IMR-90 (cell line): Measurements from ENCODE around the gene MEGF8. TPM values are rescaled to one million over a fixed set of nuclear protein-coding genes. Genes with fewer than 3 reads are reported as not detected.

ENCODE experiments used
- ATAC-seq: fragments of 200-7000 bp; cut with Tn5 transposase; 2 replicates; pipeline ENCODE4 v1.9.1; 2020; ENCODE audit warnings: low read depth, mild to moderate bottlenecking, moderate library complexity
- BruUV-seq: library from RNA; stranded (reverse); fragments of 400-500 nt; replicated peaks from 2 replicates; lab custom pipeline; 2021; lab: Mats Ljungman, UMichigan
- CTCF ChIA-PET: fragments of 300-600 bp; formaldehyde crosslinking; extraction: SDS; loops from one replicate; lab custom pipeline; 2021; ENCODE audit warnings: antibody characterized with exemption; lab: Yijun Ruan, JAX
- POLR2A ChIA-PET: fragments of 300-600 bp; sonication (Branson Sonifier 250); formaldehyde crosslinking; loops from one replicate; lab custom pipeline; 2022; ENCODE audit warnings: antibody characterized with exemption; ENCODE audit not compliant: unreplicated experiment; lab: Charles Lee
- DNase-seq: peaks from one replicate; pipeline ENCODE4 v3.0.0; 2013
- H2AFZ ChIP-seq: replicated peaks from 2 replicates; pipeline ENCODE3; 2013; ENCODE audit warnings: low read length, mild to moderate bottlenecking; ENCODE audit not compliant: poor library complexity
- H2AK5ac ChIP-seq: 2 replicates; pipeline ENCODE4 v1.6.1; 2013; ENCODE audit warnings: low read depth, low read length, inconsistent platforms
- H2AK9ac ChIP-seq: replicated peaks from 2 replicates; pipeline ENCODE3; 2013; ENCODE audit warnings: mild to moderate bottlenecking, low read depth, low read length, moderate library complexity; ENCODE audit not compliant: poor library complexity
- H2BK120ac ChIP-seq: 2 replicates; pipeline ENCODE4 v1.6.1; 2013; ENCODE audit warnings: low read depth, low read length, inconsistent platforms
- H2BK15ac ChIP-seq: 3 replicates; pipeline ENCODE4 v1.6.1; 2013; ENCODE audit warnings: low read depth, low read length, inconsistent platforms
- H2BK20ac ChIP-seq: 2 replicates; pipeline ENCODE4 v1.6.1; 2013; ENCODE audit warnings: low read depth, mild to moderate bottlenecking, inconsistent platforms, low read length, moderate library complexity
- H2BK5ac ChIP-seq: 2 replicates; pipeline ENCODE4 v1.6.1; 2013; ENCODE audit warnings: mild to moderate bottlenecking, low read depth, low read length, inconsistent platforms; ENCODE audit not compliant: poor library complexity, severe bottlenecking
- H3K14ac ChIP-seq: replicated peaks from 2 replicates; pipeline ENCODE4 v1.6.1; 2013; ENCODE audit warnings: low read depth, low read length, inconsistent platforms
- H3K18ac ChIP-seq: 2 replicates; pipeline ENCODE4 v1.6.1; 2013; ENCODE audit warnings: low read depth, low read length, control low read depth
- H3K23ac ChIP-seq: 2 replicates; pipeline ENCODE4 v1.6.1; 2013; ENCODE audit warnings: low read depth, low read length, inconsistent platforms
- H3K27ac ChIP-seq: 2 replicates; pipeline ENCODE4 v1.5.1; 2013; ENCODE audit warnings: mild to moderate bottlenecking, control low read depth, low read length; ENCODE audit not compliant: insufficient read depth
- H3K27me3 ChIP-seq: 2 replicates; pipeline ENCODE4 v1.6.1; 2013; ENCODE audit warnings: low read length; ENCODE audit not compliant: control insufficient read depth, insufficient read depth
- H3K36me3 ChIP-seq: 2 replicates; pipeline ENCODE4 v1.6.1; 2013; ENCODE audit warnings: low read length, mixed read lengths; ENCODE audit not compliant: control insufficient read depth, insufficient read depth
- H3K4ac ChIP-seq: 2 replicates; pipeline ENCODE4 v1.6.1; 2013; ENCODE audit warnings: low read depth, low read length, inconsistent platforms
- H3K4me1 ChIP-seq: 2 replicates; pipeline ENCODE4 v1.6.1; 2013; ENCODE audit warnings: low read length, mixed read lengths; ENCODE audit not compliant: control insufficient read depth, insufficient read depth
- H3K4me2 ChIP-seq: 2 replicates; pipeline ENCODE4 v1.6.1; 2013; ENCODE audit warnings: low read depth, mild to moderate bottlenecking, control low read depth, low read length, moderate library complexity
- H3K4me3 ChIP-seq: 2 replicates; pipeline ENCODE4 v1.5.1; 2013; ENCODE audit warnings: low read depth, mild to moderate bottlenecking, control low read depth, low read length, moderate library complexity; ENCODE audit not compliant: insufficient read depth
- H3K56ac ChIP-seq: 2 replicates; pipeline ENCODE4 v1.6.1; 2013; ENCODE audit warnings: low read length, inconsistent platforms; ENCODE audit not compliant: insufficient read depth; ENCODE audit errors: extremely low read depth
- H3K79me1 ChIP-seq, 2 experiments: 2 replicates each; pipeline ENCODE4 v1.6.1; 2013; ENCODE audit warnings: low read length in 2 of 2, inconsistent platforms in 1 of 2, low read depth in 1 of 2
- H3K9ac ChIP-seq: 2 replicates; pipeline ENCODE4 v1.6.1; 2013; ENCODE audit warnings: low read depth, low read length, control low read depth
- H3K9me1 ChIP-seq: 2 replicates; pipeline ENCODE4 v1.6.1; 2013; ENCODE audit warnings: low read length, inconsistent platforms; ENCODE audit not compliant: insufficient read depth
- H3K9me3 ChIP-seq: 2 replicates; pipeline ENCODE4 v1.6.1; 2013; ENCODE audit warnings: low read length; ENCODE audit not compliant: control insufficient read depth, insufficient read depth
- H4K20me1 ChIP-seq: 2 replicates; pipeline ENCODE4 v1.6.1; 2013; ENCODE audit warnings: low read length, inconsistent platforms; ENCODE audit not compliant: insufficient read depth
- H4K5ac ChIP-seq: 2 replicates; pipeline ENCODE4 v1.6.1; 2013; ENCODE audit warnings: mild to moderate bottlenecking, low read depth, low read length, control low read depth
- H4K8ac ChIP-seq, 2 experiments: 2 replicates each; pipeline ENCODE4 v1.6.1; 2013; ENCODE audit warnings: low read depth in 2 of 2, low read length in 2 of 2, control low read depth in 1 of 2, inconsistent platforms in 1 of 2
- H4K91ac ChIP-seq: 2 replicates; pipeline ENCODE4 v1.6.1; 2013; ENCODE audit warnings: low read depth, low read length, inconsistent platforms; ENCODE audit not compliant: insufficient read depth
- BHLHE40 ChIP-seq: fragments of 150-350 bp; IDR thresholded peaks from 2 replicates; pipeline ENCODE4 v1.6.1; 2016; ENCODE audit warnings: mild to moderate bottlenecking, low read depth, low read length
- CEBPB ChIP-seq: IDR thresholded peaks from 2 replicates; pipeline ENCODE4 v1.6.1; 2012; ENCODE audit warnings: low read depth, low read length, improper control_type of control experiment
- CHD1 ChIP-seq: IDR thresholded peaks from 2 replicates; pipeline ENCODE4 v1.6.1; 2012; ENCODE audit warnings: low read depth, low read length, improper control_type of control experiment
- CTCF ChIP-seq: conservative IDR thresholded peaks from 2 replicates; pipeline ENCODE4 v1.5.1; 2012; ENCODE audit warnings: mild to moderate bottlenecking, low read depth, low read length, improper control_type of control experiment
- ELK1 ChIP-seq: fragments of 150-350 bp; IDR thresholded peaks from 2 replicates; pipeline ENCODE4 v1.6.1; 2016; ENCODE audit warnings: low read depth, mild to moderate bottlenecking, low read length, moderate library complexity, borderline replicate concordance
- FOS ChIP-seq: fragments of 150-350 bp; IDR thresholded peaks from 2 replicates; pipeline ENCODE4 v1.6.1; 2016; ENCODE audit warnings: low read depth, low read length
- MAZ ChIP-seq: IDR thresholded peaks from 2 replicates; pipeline ENCODE4 v1.6.1; 2012; ENCODE audit warnings: low read depth, mild to moderate bottlenecking, low read length, improper control_type of control experiment, moderate library complexity, borderline replicate concordance
- RAD21 ChIP-seq: IDR thresholded peaks from 2 replicates; pipeline ENCODE4 v1.6.1; 2012; ENCODE audit warnings: low read length, improper control_type of control experiment
- RCOR1 ChIP-seq: IDR thresholded peaks from 2 replicates; pipeline ENCODE4 v1.6.1; 2012; ENCODE audit warnings: mild to moderate bottlenecking, low read length, improper control_type of control experiment; ENCODE audit not compliant: insufficient replicate concordance
- SMC3 ChIP-seq: fragments of 150-350 bp; IDR thresholded peaks from 2 replicates; pipeline ENCODE4 v1.6.1; 2016; ENCODE audit warnings: low read depth, mild to moderate bottlenecking, antibody characterized with exemption, low read length, moderate library complexity
- WGBS, 2 experiments: methylation state at CpG; one replicate each; pipeline versions ENCODE4 v1.1.5 to v1.1.7; 2013; ENCODE audit warnings: missing lambda C conversion rate in 2 of 2; ENCODE audit not compliant: insufficient read length in 1 of 2; ENCODE audit errors: extremely low coverage in 2 of 2; 5-methylcytosine and 5-hydroxymethylcytosine counted together
- dilution Hi-C: fragments of 300-500 bp; cut with HindIII; formaldehyde crosslinking; loops from one replicate; pipeline ENCODE4 v1.14.3; 2018; ENCODE audit warnings: low sequenced_read_pairs; ENCODE audit not compliant: unreplicated experiment
- in situ Hi-C: fragments of 300-500 bp; cut with MboI; formaldehyde crosslinking; loops from 3 replicates; pipeline ENCODE4 v1.14.3; 2019; ENCODE audit warnings: low sequenced_read_pairs, inconsistent platforms, mixed read lengths
- intact Hi-C: fragments of 100-400 bp; cut with micrococcal nuclease; formaldehyde crosslinking; loops from 2 replicates; pipeline ENCODE4 v1.10.0; 2022
- polyA plus RNA-seq, 3 experiments: library from polyadenylated mRNA; depleted of rRNA; stranded (reverse); fragments of >200 nt; gene quantifications; 2 replicates each; pipeline ENCODE4 v1.2.3, GENCODE V29; 2012; ENCODE audit warnings: low replicate concordance in 1 of 3
- total RNA-seq: library from RNA; depleted of rRNA; stranded (reverse); fragments of >200 nt; gene quantifications from 2 replicates; pipeline ENCODE4 v1.2.3, GENCODE V29; 2012

MEGF8 gene
- total and polyA plus RNA-seq, 2 of the 4 experiments (the other 2 are of a cell fraction): 2.3 to 12.5 TPM

DNA sequence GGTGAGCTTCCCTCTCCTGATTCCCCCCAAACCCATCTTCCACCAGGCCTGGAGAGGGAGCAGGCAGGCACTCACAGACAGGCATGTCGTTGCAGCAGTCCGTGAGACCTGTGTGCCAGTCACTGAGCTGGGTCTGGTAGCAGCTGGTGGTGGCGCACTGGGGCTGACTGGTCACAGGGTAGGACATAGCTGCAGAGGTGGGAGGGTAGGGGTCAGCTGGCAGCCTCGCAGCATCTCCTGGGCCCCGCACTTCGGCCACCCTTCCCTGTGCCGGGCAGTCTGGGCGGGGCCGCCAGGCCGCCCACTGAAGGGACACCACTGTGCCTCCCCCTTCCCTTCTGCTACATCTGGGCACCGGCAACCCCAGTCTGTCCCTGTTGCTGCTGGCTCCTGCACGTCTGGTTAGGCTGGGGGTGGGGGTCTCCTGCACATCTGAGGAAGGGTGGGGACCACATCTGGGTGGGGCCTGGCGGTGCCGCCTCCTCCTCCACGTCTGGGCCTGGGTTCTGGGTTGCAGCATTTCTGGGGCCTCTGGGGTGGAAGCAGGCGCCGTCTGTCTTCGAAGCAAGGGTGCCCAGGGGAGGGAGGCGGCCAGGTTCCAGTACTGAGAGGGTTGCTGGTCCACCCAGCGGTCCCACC, 63.5 kb downstream of the MEGF8 start:
- H2BK15ac ChIP-seq: no peak overlapping the region
- H3K9ac ChIP-seq: no peak overlapping the region
- no peak overlapping the region for H3K27ac ChIP-seq
- H2AK9ac ChIP-seq: no peak overlapping the region
- no peak overlapping the region for H3K14ac ChIP-seq
- no peak overlapping the region for H2BK5ac ChIP-seq
- BruUV-seq: no TSS peak
- ChIA-PET POLR2A (no interaction called here), CTCF (no interaction called here)
- peaks cover 34% of the 10 kb centered on the region for H3K27me3 ChIP-seq
- H4K8ac ChIP-seq: no peak overlapping the region
- no peak overlapping the region for H3K18ac ChIP-seq
- 80% methylated on average over 3 of the region's 20 CpGs; no CpG with 5 or more reads in 1 of the 2 experiments for WGBS, 2 experiments
- no peak overlapping the region for H3K4me3 ChIP-seq
- H3K4me2 ChIP-seq: no peak overlapping the region
- no peak overlapping the region for H4K5ac ChIP-seq
- no peak overlapping the region for H2AFZ ChIP-seq
- TF ChIP-seq CTCF (no peak), CEBPB (no peak), FOS (no peak), RAD21 (no peak), RCOR1 (no peak), BHLHE40 (no peak), SMC3 (no peak), MAZ (no peak), CHD1 (no peak), ELK1 (no peak)
- no peaks in the 10 kb centered on the region for H3K79me1 ChIP-seq
- no peak overlapping the region for H4K91ac ChIP-seq
- no peaks in the 10 kb centered on the region for H3K9me3 ChIP-seq
- H4K20me1 ChIP-seq: no peaks in the 10 kb centered on the region; the same call in none of the 2 replicates
- in situ Hi-C loops (no loop called here), intact Hi-C loops (no loop called here), dilution Hi-C loops (no loop called here)
- H3K36me3 ChIP-seq: no peaks in the 10 kb centered on the region
- H2BK20ac ChIP-seq: no peak overlapping the region
- H3K4ac ChIP-seq: no peak overlapping the region
- DNase-seq: no peak
- H3K23ac ChIP-seq: no peak overlapping the region
- no peak overlapping the region for H2BK120ac ChIP-seq
- H3K4me1 ChIP-seq: no peaks in the 10 kb centered on the region
- no peak overlapping the region; the same call in 1 of the 2 replicates for H2AK5ac ChIP-seq
- H3K9me1 ChIP-seq: no peaks in the 10 kb centered on the region
- H3K56ac ChIP-seq: no peak overlapping the region
- ATAC-seq: no peak
